NCI-H524 treated with DMSO at 0.1 percent for 48 hours (cell line): ENCODE data around the gene CARMIL1.

Source experiments
- DNase-seq: peaks from one replicate; lab custom pipeline; 2025; lab: John Stamatoyannopoulos, UW

The CARMIL1 gene

GRCh38 chr6:25446830-25447569, 167.8 kb downstream of the CARMIL1 start:
- no peak for DNase-seq

GRCh38 chr6:25447570-25447929, 168.4 kb downstream of the CARMIL1 start:
- no peak for DNase-seq

- no peak for DNase-seq
These were observed 169.9 kb downstream of the CARMIL1 start for GRCh38 chr6:25448965-25449538.

GRCh38 chr6:25449774-25450173, 170.6 kb downstream of the CARMIL1 start:
- no peak for DNase-seq

GRCh38 chr6:25450469-25451198, 171.5 kb downstream of the CARMIL1 start:
- DNase-seq = no peak

- DNase-seq = no peak
These were observed 172.9 kb downstream of the CARMIL1 start for GRCh38 chr6:25452031-25452430.

- DNase-seq = no peak
These were observed 174.1 kb downstream of the CARMIL1 start for GRCh38 chr6:25453288-25453687.

- no peak for DNase-seq
These were observed 175.0 kb downstream of the CARMIL1 start for GRCh38 chr6:25454136-25454535.

GRCh38 chr6:25456249-25457040, 177.3 kb downstream of the CARMIL1 start:
- DNase-seq = no peak

- no peak for DNase-seq
These were observed 178.3 kb downstream of the CARMIL1 start for GRCh38 chr6:25457516-25457915.

- DNase-seq = no peak
These were observed 179.3 kb downstream of the CARMIL1 start for GRCh38 chr6:25458485-25458884.

- DNase-seq = no peak
These were observed 183.2 kb downstream of the CARMIL1 start for GRCh38 chr6:25462235-25462897.

- DNase-seq = no peak
These were observed 184.3 kb downstream of the CARMIL1 start for GRCh38 chr6:25463441-25463840.

GRCh38 chr6:25464225-25464624, 185.1 kb downstream of the CARMIL1 start:
- no peak for DNase-seq

GRCh38 chr6:25465941-25466340, 186.8 kb downstream of the CARMIL1 start:
- no peak for DNase-seq

GRCh38 chr6:25468881-25469280, 189.7 kb downstream of the CARMIL1 start:
- no peak for DNase-seq

GRCh38 chr6:25469797-25470388, 190.7 kb downstream of the CARMIL1 start:
- DNase-seq = no peak

GRCh38 chr6:25472306-25472705, 193.1 kb downstream of the CARMIL1 start:
- DNase-seq = peak; percentile 56

- DNase-seq = no peak
These were observed 193.7 kb downstream of the CARMIL1 start for GRCh38 chr6:25472906-25473305.

- DNase-seq = no peak
These were observed 194.3 kb downstream of the CARMIL1 start for GRCh38 chr6:25473447-25473846.

GRCh38 chr6:25476126-25476525, 197.0 kb downstream of the CARMIL1 start:
- no peak for DNase-seq
